Melanocyte of skin (primary cell): ENCODE results near the gene TNIP3. TPM values are rescaled to one million over a fixed set of nuclear protein-coding genes. Genes with fewer than 3 reads are reported as not detected.

Source experiments
- small RNA-seq, 2 donors: library from RNA; depleted of rRNA; stranded (forward); fragments of <200 nt; gene quantifications; one replicate each; pipeline ENCODE3, GENCODE V24; 2012
- total RNA-seq, 2 donors: library from RNA; depleted of rRNA; stranded (reverse); fragments of >200 nt; gene quantifications; 2 replicates each; pipeline ENCODE4 v1.2.3, GENCODE V29; 2012

Gene TNIP3, protein sequence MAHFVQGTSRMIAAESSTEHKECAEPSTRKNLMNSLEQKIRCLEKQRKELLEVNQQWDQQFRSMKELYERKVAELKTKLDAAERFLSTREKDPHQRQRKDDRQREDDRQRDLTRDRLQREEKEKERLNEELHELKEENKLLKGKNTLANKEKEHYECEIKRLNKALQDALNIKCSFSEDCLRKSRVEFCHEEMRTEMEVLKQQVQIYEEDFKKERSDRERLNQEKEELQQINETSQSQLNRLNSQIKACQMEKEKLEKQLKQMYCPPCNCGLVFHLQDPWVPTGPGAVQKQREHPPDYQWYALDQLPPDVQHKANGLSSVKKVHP
- total RNA-seq, result under 1 TPM in 1 of 2 donors, not detected in 1; 0.69 TPM

DNA sequence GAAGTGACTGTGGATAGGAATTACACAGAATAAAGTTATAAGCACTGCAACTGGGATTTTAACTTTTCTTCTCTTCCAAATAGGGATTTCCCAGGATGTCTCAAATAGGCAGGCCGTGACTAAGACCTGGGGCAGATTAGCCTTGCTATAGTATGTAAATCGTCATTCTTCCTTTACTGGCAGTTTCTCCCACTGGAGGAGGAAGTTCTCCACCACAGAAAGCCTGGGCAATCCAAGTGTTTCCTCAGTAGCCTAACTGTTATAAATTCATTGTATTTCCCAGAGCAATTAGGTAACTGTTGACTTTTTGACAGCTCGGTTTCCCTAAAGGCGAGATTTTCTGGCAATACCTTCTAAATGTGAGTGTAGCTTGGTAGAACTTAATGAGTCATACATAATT, at the start of gene TNIP3:
TNIP3 (minus strand) TSS at position 31 of the 400 bp plus-strand sequence. CDS start 196 bp downstream, outside the sequence.

Small RNA genes within 50 kb of the gene (small RNA-seq; reads per million reads assigned to genes)
- 0 reads per million in 2 donors for gene RNU6-948P

Other genes starting within 250 kb of the TNIP3 start
- gene PRDM5, start 241.6 kb downstream of the TNIP3 start, total RNA-seq, result 10 to 100 TPM in 1 of 2 donors, 1 to 10 TPM in 1; 7.6 to 12.7 TPM
- gene NDNF, start 91.8 kb downstream of the TNIP3 start, total RNA-seq, result under 1 TPM in 1 of 2 donors, not detected in 1; under 0.01 TPM
- not detected for gene QRFPR, start 216.7 kb upstream of the TNIP3 start, total RNA-seq